Gastrocnemius medialis (tissue), 4 donors: Measurements from ENCODE around the gene TMF1.

Source experiments
- POLR2A ChIP-seq, 2 donors: fragments of 450-650 bp; IDR thresholded peaks; one replicate each; pipeline ENCODE4 v1.6.1; 2017; ENCODE audit warnings: antibody characterized with exemption in 2 of 2, mild to moderate bottlenecking in 2 of 2, moderate library complexity in 2 of 2
- TF ChIP-seq, protein P1 (sequence below), 5 experiments: fragments of 450-650 bp in 3 of 5; fragments of 200-600 bp in 2 of 5; sonication (generic) in 2 of 5; IDR thresholded peaks in 4 of 5; conservative IDR thresholded peaks in 1 of 5; 1 replicate in 4 of 5; 2 replicates in 1 of 5; pipeline ENCODE4 v1.5.1; 2016 to 2019; ENCODE audit warnings: antibody characterized with exemption in 5 of 5, mild to moderate bottlenecking in 3 of 5, moderate library complexity in 3 of 5

DNA sequence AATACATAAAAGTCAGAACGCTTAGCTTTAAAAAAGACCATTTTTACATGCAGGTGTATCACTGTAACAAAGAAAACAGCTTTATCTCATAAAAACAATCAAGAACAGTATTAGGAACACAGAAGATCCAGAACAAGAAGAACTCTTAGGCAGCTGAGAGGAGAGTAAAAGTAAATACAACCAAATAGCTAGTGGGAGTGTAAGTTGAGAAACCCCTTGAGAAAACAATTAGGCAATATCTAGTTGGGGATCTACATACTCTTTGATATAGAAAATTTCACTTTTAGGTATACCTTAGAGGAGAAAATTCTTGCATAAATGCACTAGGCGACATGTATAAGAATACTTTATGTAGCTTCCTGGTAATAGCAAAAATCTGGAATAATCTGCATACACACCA lies 7.5 kb downstream of the TMF1 start:
- no peak for TF ChIP-seq POLR2A (IDR thresholded peaks at IDR 0.05)
- TF ChIP-seq, protein P1, sequence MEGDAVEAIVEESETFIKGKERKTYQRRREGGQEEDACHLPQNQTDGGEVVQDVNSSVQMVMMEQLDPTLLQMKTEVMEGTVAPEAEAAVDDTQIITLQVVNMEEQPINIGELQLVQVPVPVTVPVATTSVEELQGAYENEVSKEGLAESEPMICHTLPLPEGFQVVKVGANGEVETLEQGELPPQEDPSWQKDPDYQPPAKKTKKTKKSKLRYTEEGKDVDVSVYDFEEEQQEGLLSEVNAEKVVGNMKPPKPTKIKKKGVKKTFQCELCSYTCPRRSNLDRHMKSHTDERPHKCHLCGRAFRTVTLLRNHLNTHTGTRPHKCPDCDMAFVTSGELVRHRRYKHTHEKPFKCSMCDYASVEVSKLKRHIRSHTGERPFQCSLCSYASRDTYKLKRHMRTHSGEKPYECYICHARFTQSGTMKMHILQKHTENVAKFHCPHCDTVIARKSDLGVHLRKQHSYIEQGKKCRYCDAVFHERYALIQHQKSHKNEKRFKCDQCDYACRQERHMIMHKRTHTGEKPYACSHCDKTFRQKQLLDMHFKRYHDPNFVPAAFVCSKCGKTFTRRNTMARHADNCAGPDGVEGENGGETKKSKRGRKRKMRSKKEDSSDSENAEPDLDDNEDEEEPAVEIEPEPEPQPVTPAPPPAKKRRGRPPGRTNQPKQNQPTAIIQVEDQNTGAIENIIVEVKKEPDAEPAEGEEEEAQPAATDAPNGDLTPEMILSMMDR (IDR thresholded peaks at IDR 0.05 in 4 of 5, conservative IDR thresholded peaks at IDR 0.05 in 1 of 5) = no peak
